HepG2 (cell line): Measurements from ENCODE around the gene ALB. TPM values are rescaled to one million over a fixed set of nuclear protein-coding genes. Genes with fewer than 3 reads are reported as not detected.

Experiments used
- ARNT ChIP-seq: fragments of 450-650 bp; IDR thresholded peaks from 2 replicates; pipeline ENCODE4 v1.6.1; 2017
- CBX1 ChIP-seq: IDR thresholded peaks from one replicate; pipeline ENCODE4 v1.6.1; 2016; ENCODE audit warnings: antibody characterized with exemption, low read depth
- HNRNPK ChIP-seq: fragments of 200-400 bp; formaldehyde crosslinking; IDR thresholded peaks from 2 replicates; pipeline ENCODE4 v1.6.1; 2018; ENCODE audit warnings: low read length, low read depth, moderate library complexity, mild to moderate bottlenecking; ENCODE audit not compliant: poor library complexity, severe bottlenecking
- HOXA9 ChIP-seq: sonication (generic); formaldehyde crosslinking; IDR thresholded peaks from 2 replicates; pipeline ENCODE4 v1.8.1; 2022; ENCODE audit warnings: missing genetic modification reagents, mild to moderate bottlenecking, moderate library complexity, borderline replicate concordance
- IKZF5 ChIP-seq: IDR thresholded peaks from 2 replicates; pipeline ENCODE4 v1.6.1; 2018; ENCODE audit warnings: missing genetic modification reagents, mild to moderate bottlenecking, missing compliant biosample characterization
- JUNB ChIP-seq: sonication (generic); formaldehyde crosslinking; IDR thresholded peaks from 2 replicates; pipeline ENCODE4 v1.8.0; 2022; ENCODE audit warnings: missing genetic modification reagents, mild to moderate bottlenecking, borderline replicate concordance
- KDM1A ChIP-seq: IDR thresholded peaks from 2 replicates; pipeline ENCODE4 v1.6.1; 2016; ENCODE audit warnings: missing compliant biosample characterization
- SIX4 ChIP-seq: sonication (generic); formaldehyde crosslinking; IDR thresholded peaks from 2 replicates; pipeline ENCODE4 v1.4.0; 2020; ENCODE audit warnings: missing genetic modification reagents
- SNAI1 ChIP-seq: sonication (generic); formaldehyde crosslinking; IDR thresholded peaks from 2 replicates; pipeline ENCODE4 v1.5.0; 2020; ENCODE audit warnings: mild to moderate bottlenecking, missing genetic modification reagents, borderline replicate concordance
- ZFP36 ChIP-seq: fragments of 150-350 bp; IDR thresholded peaks from 2 replicates; pipeline ENCODE4 v1.6.1; 2018; ENCODE audit warnings: borderline replicate concordance, low read length, low read depth; ENCODE audit not compliant: partially characterized antibody
- ZNF138 ChIP-seq: sonication (generic); formaldehyde crosslinking; IDR thresholded peaks from 2 replicates; pipeline ENCODE4 v1.5.0; 2020; ENCODE audit warnings: mild to moderate bottlenecking, low read depth, missing genetic modification reagents
- ZNF292 ChIP-seq: sonication (generic); formaldehyde crosslinking; IDR thresholded peaks from 2 replicates; pipeline ENCODE4 v1.8.1; 2022; ENCODE audit warnings: mild to moderate bottlenecking, low read depth, missing genetic modification reagents, borderline replicate concordance
- ZNF30 ChIP-seq: sonication (generic); formaldehyde crosslinking; IDR thresholded peaks from 2 replicates; pipeline ENCODE4 v1.5.0; 2020; ENCODE audit warnings: mild to moderate bottlenecking, missing genetic modification reagents
- ZNF513 ChIP-seq: sonication (generic); formaldehyde crosslinking; conservative IDR thresholded peaks from 2 replicates; pipeline ENCODE4 v1.5.0; 2020; ENCODE audit warnings: missing genetic modification reagents
- polyA plus RNA-seq, 8 experiments: library from polyadenylated mRNA; depleted of rRNA in 3 of 8; stranded (reverse) in 7 of 8; unstranded in 1 of 8; fragments of >200 nt; fragmentation: Illumina TruSeq in 4 of 8; extraction: Trizol in 4 of 8; gene quantifications; 2 replicates each; pipeline versions ENCODE4 v1.2.1 to v1.2.3, GENCODE V29; 2011 to 2016; ENCODE audit warnings: low read depth in 4 of 8, missing spikeins in 1 of 8, mixed read lengths in 1 of 8; ENCODE audit not compliant: insufficient read depth in 1 of 8
- total RNA-seq, 5 experiments: library from RNA; depleted of rRNA; stranded (reverse); fragments of >200 nt; fragmentation: Illumina TruSeq; extraction: Trizol; gene quantifications; 2 replicates each; pipeline ENCODE4 v1.2.3, GENCODE V29; 2016; ENCODE audit warnings: low read depth in 1 of 5
- TF ChIP-seq, protein P1 (sequence below): sonication (generic); formaldehyde crosslinking; conservative IDR thresholded peaks from 2 replicates; pipeline ENCODE4 v1.4.0; 2020; ENCODE audit warnings: missing genetic modification reagents
- TF ChIP-seq, protein P2 (sequence below): sonication (generic); formaldehyde crosslinking; IDR thresholded peaks from 2 replicates; pipeline ENCODE4 v1.8.0; 2022; ENCODE audit warnings: missing genetic modification reagents, low read depth, mild to moderate bottlenecking, borderline replicate concordance
- TF ChIP-seq, protein P3 (sequence below): sonication (generic); formaldehyde crosslinking; IDR thresholded peaks from 2 replicates; pipeline ENCODE4; 2020; ENCODE audit warnings: missing genetic modification reagents, mild to moderate bottlenecking, borderline replicate concordance
- TF ChIP-seq, protein P4 (sequence below): sonication (generic); formaldehyde crosslinking; IDR thresholded peaks from 2 replicates; pipeline ENCODE4 v1.9.0; 2021; ENCODE audit warnings: missing genetic modification reagents, mild to moderate bottlenecking, borderline replicate concordance
- TF ChIP-seq, protein P5 (sequence below): sonication (generic); formaldehyde crosslinking; IDR thresholded peaks from 2 replicates; pipeline ENCODE4 v1.5.1; 2020; ENCODE audit warnings: missing genetic modification reagents, mild to moderate bottlenecking, borderline replicate concordance

ALB gene
- total and polyA plus RNA-seq, 2 of the 13 experiments (the other 11 are each of a cell fraction or from before 2014, with no cell fraction given), result 22,259 to 22,625 TPM

DNA sequence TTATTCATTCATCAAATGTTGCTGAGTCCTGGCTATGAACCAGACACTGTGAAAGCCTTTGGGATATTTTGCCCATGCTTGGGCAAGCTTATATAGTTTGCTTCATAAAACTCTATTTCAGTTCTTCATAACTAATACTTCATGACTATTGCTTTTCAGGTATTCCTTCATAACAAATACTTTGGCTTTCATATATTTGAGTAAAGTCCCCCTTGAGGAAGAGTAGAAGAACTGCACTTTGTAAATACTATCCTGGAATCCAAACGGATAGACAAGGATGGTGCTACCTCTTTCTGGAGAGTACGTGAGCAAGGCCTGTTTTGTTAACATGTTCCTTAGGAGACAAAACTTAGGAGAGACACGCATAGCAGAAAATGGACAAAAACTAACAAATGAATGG lies 30.2 kb downstream of the ALB start (continued):
- TF ChIP-seq, protein P1, sequence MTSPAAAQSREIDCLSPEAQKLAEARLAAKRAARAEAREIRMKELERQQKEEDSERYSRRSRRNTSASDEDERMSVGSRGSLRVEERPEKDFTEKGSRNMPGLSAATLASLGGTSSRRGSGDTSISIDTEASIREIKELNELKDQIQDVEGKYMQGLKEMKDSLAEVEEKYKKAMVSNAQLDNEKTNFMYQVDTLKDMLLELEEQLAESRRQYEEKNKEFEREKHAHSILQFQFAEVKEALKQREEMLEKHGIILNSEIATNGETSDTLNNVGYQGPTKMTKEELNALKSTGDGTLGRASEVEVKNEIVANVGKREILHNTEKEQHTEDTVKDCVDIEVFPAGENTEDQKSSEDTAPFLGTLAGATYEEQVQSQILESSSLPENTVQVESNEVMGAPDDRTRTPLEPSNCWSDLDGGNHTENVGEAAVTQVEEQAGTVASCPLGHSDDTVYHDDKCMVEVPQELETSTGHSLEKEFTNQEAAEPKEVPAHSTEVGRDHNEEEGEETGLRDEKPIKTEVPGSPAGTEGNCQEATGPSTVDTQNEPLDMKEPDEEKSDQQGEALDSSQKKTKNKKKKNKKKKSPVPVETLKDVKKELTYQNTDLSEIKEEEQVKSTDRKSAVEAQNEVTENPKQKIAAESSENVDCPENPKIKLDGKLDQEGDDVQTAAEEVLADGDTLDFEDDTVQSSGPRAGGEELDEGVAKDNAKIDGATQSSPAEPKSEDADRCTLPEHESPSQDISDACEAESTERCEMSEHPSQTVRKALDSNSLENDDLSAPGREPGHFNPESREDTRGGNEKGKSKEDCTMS (CRISPR knock-in tag), result no peak
- TF ChIP-seq ZNF138 (no peak), ZNF513 (no peak), HOXA9 (CRISPR knock-in tag) (no peak), ARNT (no peak), JUNB (CRISPR knock-in tag) (no peak), ZNF292 (CRISPR knock-in tag) (no peak), IKZF5 (CRISPR knock-in tag) (no peak), SIX4 (CRISPR knock-in tag) (0 out of 2 replicates have a peak, but pooled peaks have one; percentile 22), CBX1 (no peak), ZNF30 (CRISPR knock-in tag) (no peak), HNRNPK (no peak), KDM1A (CRISPR knock-in tag) (0 out of 2 replicates have a peak, but pooled peaks have one; percentile 49), SNAI1 (CRISPR knock-in tag) (no peak), ZFP36 (no peak)
- TF ChIP-seq, protein P2, sequence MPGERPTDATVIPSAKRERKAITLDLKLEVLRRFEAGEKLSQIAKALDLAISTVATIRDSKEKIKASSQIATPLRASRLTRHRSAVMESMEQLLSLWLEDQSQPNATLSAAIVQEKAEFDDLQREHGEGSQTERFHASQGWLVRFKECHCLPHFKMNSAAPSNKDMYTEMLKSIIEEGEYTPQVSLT (CRISPR knock-in tag), result no peak
- TF ChIP-seq, protein P3, sequence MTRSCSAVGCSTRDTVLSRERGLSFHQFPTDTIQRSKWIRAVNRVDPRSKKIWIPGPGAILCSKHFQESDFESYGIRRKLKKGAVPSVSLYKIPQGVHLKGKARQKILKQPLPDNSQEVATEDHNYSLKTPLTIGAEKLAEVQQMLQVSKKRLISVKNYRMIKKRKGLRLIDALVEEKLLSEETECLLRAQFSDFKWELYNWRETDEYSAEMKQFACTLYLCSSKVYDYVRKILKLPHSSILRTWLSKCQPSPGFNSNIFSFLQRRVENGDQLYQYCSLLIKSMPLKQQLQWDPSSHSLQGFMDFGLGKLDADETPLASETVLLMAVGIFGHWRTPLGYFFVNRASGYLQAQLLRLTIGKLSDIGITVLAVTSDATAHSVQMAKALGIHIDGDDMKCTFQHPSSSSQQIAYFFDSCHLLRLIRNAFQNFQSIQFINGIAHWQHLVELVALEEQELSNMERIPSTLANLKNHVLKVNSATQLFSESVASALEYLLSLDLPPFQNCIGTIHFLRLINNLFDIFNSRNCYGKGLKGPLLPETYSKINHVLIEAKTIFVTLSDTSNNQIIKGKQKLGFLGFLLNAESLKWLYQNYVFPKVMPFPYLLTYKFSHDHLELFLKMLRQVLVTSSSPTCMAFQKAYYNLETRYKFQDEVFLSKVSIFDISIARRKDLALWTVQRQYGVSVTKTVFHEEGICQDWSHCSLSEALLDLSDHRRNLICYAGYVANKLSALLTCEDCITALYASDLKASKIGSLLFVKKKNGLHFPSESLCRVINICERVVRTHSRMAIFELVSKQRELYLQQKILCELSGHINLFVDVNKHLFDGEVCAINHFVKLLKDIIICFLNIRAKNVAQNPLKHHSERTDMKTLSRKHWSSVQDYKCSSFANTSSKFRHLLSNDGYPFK (CRISPR knock-in tag), result no peak
- TF ChIP-seq, protein P4, sequence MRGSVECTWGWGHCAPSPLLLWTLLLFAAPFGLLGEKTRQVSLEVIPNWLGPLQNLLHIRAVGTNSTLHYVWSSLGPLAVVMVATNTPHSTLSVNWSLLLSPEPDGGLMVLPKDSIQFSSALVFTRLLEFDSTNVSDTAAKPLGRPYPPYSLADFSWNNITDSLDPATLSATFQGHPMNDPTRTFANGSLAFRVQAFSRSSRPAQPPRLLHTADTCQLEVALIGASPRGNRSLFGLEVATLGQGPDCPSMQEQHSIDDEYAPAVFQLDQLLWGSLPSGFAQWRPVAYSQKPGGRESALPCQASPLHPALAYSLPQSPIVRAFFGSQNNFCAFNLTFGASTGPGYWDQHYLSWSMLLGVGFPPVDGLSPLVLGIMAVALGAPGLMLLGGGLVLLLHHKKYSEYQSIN (CRISPR knock-in tag), result no peak
- TF ChIP-seq, protein P5, sequence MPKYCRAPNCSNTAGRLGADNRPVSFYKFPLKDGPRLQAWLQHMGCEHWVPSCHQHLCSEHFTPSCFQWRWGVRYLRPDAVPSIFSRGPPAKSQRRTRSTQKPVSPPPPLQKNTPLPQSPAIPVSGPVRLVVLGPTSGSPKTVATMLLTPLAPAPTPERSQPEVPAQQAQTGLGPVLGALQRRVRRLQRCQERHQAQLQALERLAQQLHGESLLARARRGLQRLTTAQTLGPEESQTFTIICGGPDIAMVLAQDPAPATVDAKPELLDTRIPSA, result no peak
